COLO668 (cell line): ENCODE results near the gene RNF112.
"Not testable (repeated sequence)": the region's sequence is repeated elsewhere in the genome, so short reads cannot be mapped to it uniquely, and the experiment has no call there.

Experiments used
- DNase-seq: peaks from one replicate; lab custom pipeline; 2025; ENCODE audit not compliant: unreplicated experiment; lab: John Stamatoyannopoulos, UW

The RNF112 gene

GRCh38 chr17:19410091-19410490, 941 bp upstream of the RNF112 start:
- DNase-seq: no peak

GRCh38 chr17:19411631-19412030, 599 bp downstream of the RNF112 start:
- no peak for DNase-seq

- DNase-seq: no peak
These were observed 1.5 kb downstream of the RNF112 start for GRCh38 chr17:19412510-19412909.

- DNase-seq: no peak
These were observed 2.0 kb downstream of the RNF112 start for GRCh38 chr17:19412984-19413383.

- no peak for DNase-seq
These were observed 2.7 kb downstream of the RNF112 start for GRCh38 chr17:19413761-19414160.

- DNase-seq: no peak
These were observed 3.6 kb downstream of the RNF112 start for GRCh38 chr17:19414396-19415280.

GRCh38 chr17:19415311-19415710, 4.3 kb downstream of the RNF112 start:
- DNase-seq: no peak

- DNase-seq: no peak
These were observed 5.1 kb downstream of the RNF112 start for GRCh38 chr17:19415806-19416775.

- DNase-seq: no peak
These were observed 6.6 kb downstream of the RNF112 start for GRCh38 chr17:19417611-19418010.

GRCh38 chr17:19418251-19418992, 7.4 kb downstream of the RNF112 start:
- no peak for DNase-seq

- DNase-seq: no peak
These were observed 10.2 kb downstream of the RNF112 start for GRCh38 chr17:19421219-19421618.

GRCh38 chr17:19421926-19422325, 10.9 kb downstream of the RNF112 start:
- no peak for DNase-seq

GRCh38 chr17:19424934-19425868, 14.2 kb downstream of the RNF112 start:
- DNase-seq: no peak

GRCh38 chr17:19426631-19427030, 15.6 kb downstream of the RNF112 start:
- DNase-seq: no peak

- no peak for DNase-seq
These were observed 20.7 kb downstream of the RNF112 start for GRCh38 chr17:19431691-19432090.

- DNase-seq: no peak
These were observed 22.2 kb downstream of the RNF112 start for GRCh38 chr17:19433255-19433654.

- no peak for DNase-seq
These were observed 22.8 kb downstream of the RNF112 start for GRCh38 chr17:19433727-19434340.

- no peak for DNase-seq
These were observed 29.4 kb downstream of the RNF112 start for GRCh38 chr17:19440421-19440820.

- DNase-seq: not testable (repeated sequence)
These were observed 30.3 kb downstream of the RNF112 start for GRCh38 chr17:19441288-19441687.

- DNase-seq: no peak
These were observed 31.7 kb downstream of the RNF112 start for GRCh38 chr17:19442731-19443130.
